Hepatocyte (in vitro differentiated cells): Measurements from ENCODE around the gene SELENOM. TPM values are rescaled to one million over a fixed set of nuclear protein-coding genes. Genes with fewer than 3 reads are reported as not detected.

Experiments
- DNase-seq: peaks from one replicate; pipeline ENCODE4 v3.0.0-alpha.2; 2016; ENCODE audit warnings: low spot score
- H2AFZ ChIP-seq: fragments of 200-600 bp; sonication (generic); 2 replicates; pipeline ENCODE4 v1.6.0; 2016; ENCODE audit warnings: antibody characterized with exemption, mild to moderate bottlenecking
- H3K27ac ChIP-seq: fragments of 200-600 bp; sonication (generic); 2 replicates; pipeline ENCODE4 v1.5.1; 2016; ENCODE audit warnings: mild to moderate bottlenecking
- H3K27me3 ChIP-seq: fragments of 200-600 bp; sonication (generic); 2 replicates; pipeline ENCODE4 v1.6.1; 2016
- H3K36me3 ChIP-seq: fragments of 200-600 bp; sonication (generic); replicated peaks from 2 replicates; pipeline ENCODE4 v1.5.1; 2016; ENCODE audit warnings: low read depth; ENCODE audit not compliant: insufficient read depth
- H3K4me1 ChIP-seq: fragments of 200-600 bp; sonication (generic); 2 replicates; pipeline ENCODE4 v1.5.1; 2016; ENCODE audit warnings: mild to moderate bottlenecking, moderate library complexity; ENCODE audit not compliant: insufficient read depth
- H3K4me2 ChIP-seq: fragments of 200-600 bp; sonication (generic); 2 replicates; pipeline ENCODE4 v1.6.0; 2016
- H3K4me3 ChIP-seq: fragments of 200-600 bp; sonication (generic); 2 replicates; pipeline ENCODE4 v1.5.1; 2016; ENCODE audit warnings: mild to moderate bottlenecking
- H3K79me2 ChIP-seq: fragments of 200-600 bp; sonication (generic); 2 replicates; pipeline ENCODE4 v1.6.0; 2017; ENCODE audit warnings: mild to moderate bottlenecking
- H3K9me2 ChIP-seq: fragments of 200-600 bp; sonication (generic); replicated peaks from 2 replicates; pipeline ENCODE4 v1.6.0; 2017; ENCODE audit warnings: mild to moderate bottlenecking; ENCODE audit not compliant: insufficient read depth
- H3K9me3 ChIP-seq: fragments of 200-600 bp; sonication (generic); 2 replicates; pipeline ENCODE4 v1.5.1; 2016; ENCODE audit warnings: low read depth, mild to moderate bottlenecking
- H4K20me1 ChIP-seq: fragments of 200-600 bp; sonication (generic); 2 replicates; pipeline ENCODE4 v1.6.0; 2016; ENCODE audit warnings: mild to moderate bottlenecking; ENCODE audit not compliant: insufficient read depth, poor library complexity, severe bottlenecking
- CTCF ChIP-seq: fragments of 200-600 bp; sonication (generic); IDR thresholded peaks from 2 replicates; pipeline ENCODE4 v1.5.1; 2016; ENCODE audit warnings: antibody characterized with exemption, mild to moderate bottlenecking; ENCODE audit not compliant: poor library complexity
- EZH2 ChIP-seq: fragments of 200-600 bp; sonication (generic); IDR thresholded peaks from 2 replicates; pipeline ENCODE4 v1.6.1; 2016; ENCODE audit warnings: antibody characterized with exemption, mild to moderate bottlenecking, borderline replicate concordance
- EZH2phosphoT487 ChIP-seq: fragments of 200-600 bp; sonication (generic); IDR thresholded peaks from one replicate; pipeline ENCODE4 v1.6.1; 2018; ENCODE audit warnings: antibody characterized with exemption, mild to moderate bottlenecking, low read depth, moderate library complexity; ENCODE audit not compliant: unreplicated experiment, severe bottlenecking
- WGBS: methylation state at CpG from one replicate; pipeline ENCODE4 v1.1.6; 2016; ENCODE audit warnings: low lambda C conversion rate; ENCODE audit errors: missing lambda C conversion rate; 5-methylcytosine and 5-hydroxymethylcytosine counted together
- polyA plus RNA-seq: library from polyadenylated mRNA; unstranded; fragments of >200 nt; fragmentation: Nextera tagmentation; extraction: Ambion mirVana; gene quantifications from 2 replicates; pipeline ENCODE4 v1.2.1, GENCODE V29; 2016
- total RNA-seq: library from RNA; depleted of rRNA; stranded (reverse); fragments of >200 nt; gene quantifications from 2 replicates; pipeline ENCODE4 v1.2.3, GENCODE V29; 2014

The SELENOM gene
- total and polyA plus RNA-seq, 2 experiments from 2014 or later: 130 to 240 TPM

GRCh38 chr22:31123292-31123602 is 15.9 kb upstream of the SELENOM start:
- Histone ChIP-seq H2AFZ (peak overlapping the region; percentile 45), H3K27ac (peak overlapping the region; percentile 82), H3K4me2 (peak overlapping the region; percentile 91), H3K9me2 (no peaks in the 10 kb centered on the region), H3K27me3 (no peaks in the 10 kb centered on the region), H3K9me3 (no peaks in the 10 kb centered on the region), H3K36me3 (no peaks in the 10 kb centered on the region), H3K4me3 (peak overlapping the region; percentile 22), H3K4me1 (peaks cover 17% of the 10 kb centered on the region), H4K20me1 (no peaks in the 10 kb centered on the region), H3K79me2 (no peaks in the 10 kb centered on the region)
- 77% methylated on average over 4 of the region's 4 CpGs for WGBS
- DNase-seq: no peak
- TF ChIP-seq EZH2phosphoT487 (no peak), EZH2 (no peak), CTCF (no peak)

- no peak for TF ChIP-seq CTCF
- no peak for TF ChIP-seq EZH2
- TF ChIP-seq EZH2phosphoT487: no peak
- Histone ChIP-seq H3K36me3 (no peaks in the 10 kb centered on the region), H3K4me2 (peak within 1 kb of the TSS; percentile 91), H3K79me2 (no peaks in the 10 kb centered on the region), H3K9me3 (no peaks in the 10 kb centered on the region), H3K27ac (peak within 1 kb of the TSS; percentile 82), H3K4me1 (peaks cover 17% of the 10 kb centered on the region), H3K4me3 (peak within 1 kb of the TSS; percentile 22), H4K20me1 (no peaks in the 10 kb centered on the region), H3K9me2 (no peaks in the 10 kb centered on the region), H3K27me3 (no peaks in the 10 kb centered on the region), H2AFZ (peak within 1 kb of the TSS; percentile 45)
- WGBS: 18% methylated on average over 10 of the region's 10 CpGs
- peak; percentile 82 for DNase-seq
Observed at GRCh38 chr22:31122532-31123291, 15.3 kb upstream of the SELENOM start, which contains the start of gene INPP5J. INPP5J (plus strand) TSS chr22:31122966; CDS start chr22:31123015, 49 bp downstream.

- DNase-seq: no peak
- Histone ChIP-seq H3K9me3 (no peaks in the 10 kb centered on the region), H3K27ac (peak overlapping the region; percentile 82), H3K4me3 (no peak overlapping the region), H3K79me2 (no peaks in the 10 kb centered on the region), H3K9me2 (no peaks in the 10 kb centered on the region), H3K4me1 (peaks cover 17% of the 10 kb centered on the region), H2AFZ (peak overlapping the region; percentile 45), H4K20me1 (no peaks in the 10 kb centered on the region), H3K27me3 (no peaks in the 10 kb centered on the region), H3K4me2 (peak overlapping the region; percentile 91), H3K36me3 (no peaks in the 10 kb centered on the region)
- WGBS: 77% methylated on average over 2 of the region's 2 CpGs
- TF ChIP-seq EZH2 (no peak), EZH2phosphoT487 (no peak), CTCF (no peak)
Observed at GRCh38 chr22:31122196-31122531, 14.8 kb upstream of the SELENOM start.
